ENCODE measurements around the gene ANKRD33. TPM values are rescaled to one million over a fixed set of nuclear protein-coding genes. Genes with fewer than 3 reads are reported as not detected.
A peak's percentile ranks its signal among the peaks of the same experiment; 100 is the strongest.

The ANKRD33 gene
- total RNA-seq, 6 experiments from 2014 or later, result not detected

GRCh38 chr12:51934080-51934479 lies 46.2 kb downstream of the ANKRD33 start:
- Mint-ChIP-seq H3K4me1 (ENCODE audit: low read depth) (no peaks in the 10 kb centered on the region), H3K4me3 (no peak overlapping the region), H3K9me3 (no peaks in the 10 kb centered on the region), H3K27ac (no peak overlapping the region), H3K27me3 (ENCODE audit: insufficient read depth) (peaks cover 15% of the 10 kb centered on the region), H3K36me3 (ENCODE audit: low read depth) (no peaks in the 10 kb centered on the region)
- TF ChIP-seq CTCF (IDR thresholded peaks at IDR 0.05), result no peak
- no peak for DNase-seq

- no peaks in the 10 kb centered on the region for H3K36me3 Mint-ChIP-seq (ENCODE audit: low read depth)
- H3K4me1 Mint-ChIP-seq (ENCODE audit: low read depth), result peaks cover 14% of the 10 kb centered on the region
- no peak for DNase-seq
Observed at GRCh38 chr12:51937926-51938325, 50.0 kb downstream of the ANKRD33 start.

GRCh38 chr12:51938726-51939125 lies 50.8 kb downstream of the ANKRD33 start:
- no peak for TF ChIP-seq CTCF (IDR thresholded peaks at IDR 0.05)
- peaks cover 5% of the 10 kb centered on the region for H3K9me3 Mint-ChIP-seq

More at GRCh38 chr12:51937926-51938325, 50.0 kb downstream of the ANKRD33 start:
- H3K9me3 Mint-ChIP-seq, result no peaks in the 10 kb centered on the region
- H3K27ac Mint-ChIP-seq, result no peak overlapping the region
- H3K27me3 Mint-ChIP-seq (ENCODE audit: insufficient read depth), result peaks cover 23% of the 10 kb centered on the region
- no peak overlapping the region for H3K4me3 Mint-ChIP-seq
- no peak for TF ChIP-seq CTCF (IDR thresholded peaks at IDR 0.05)

GRCh38 chr12:51941011-51941581 lies 53.2 kb downstream of the ANKRD33 start:
- H3K27me3 Mint-ChIP-seq (ENCODE audit: insufficient read depth), result peaks cover 13% of the 10 kb centered on the region
- peaks cover 14% of the 10 kb centered on the region for H3K4me1 Mint-ChIP-seq (ENCODE audit: low read depth)
- no peak overlapping the region for H3K4me3 Mint-ChIP-seq
- TF ChIP-seq CTCF (IDR thresholded peaks at IDR 0.05), result no peak
- H3K27ac Mint-ChIP-seq, result no peak overlapping the region
- H3K36me3 Mint-ChIP-seq (ENCODE audit: low read depth), result peaks cover 16% of the 10 kb centered on the region
- H3K9me3 Mint-ChIP-seq, result peaks cover 22% of the 10 kb centered on the region
- peak; percentile 16 for DNase-seq

More at GRCh38 chr12:51938726-51939125, 50.8 kb downstream of the ANKRD33 start:
- H3K27ac Mint-ChIP-seq, result no peak overlapping the region
- DNase-seq, result no peak
- peaks cover 23% of the 10 kb centered on the region for H3K27me3 Mint-ChIP-seq (ENCODE audit: insufficient read depth)
- H3K4me3 Mint-ChIP-seq, result no peak overlapping the region
- peaks cover 14% of the 10 kb centered on the region for H3K4me1 Mint-ChIP-seq (ENCODE audit: low read depth)
- no peaks in the 10 kb centered on the region; the same call in 1 of the 2 replicates for H3K36me3 Mint-ChIP-seq (ENCODE audit: low read depth)

Other genes starting within 250 kb of the ANKRD33 start
- gene FIGNL2, start 39.4 kb upstream of the ANKRD33 start, total RNA-seq (2021; fragmentation: NEBNext Ultra II Directional; extraction: Animal tissue kit (Norgen Biotek cat#: 25700)), result not detected
- 10 to 100 TPM in 3 of 6 experiments, 1 to 10 TPM in 3; 5.4 to 13.5 (median 10.0) TPM for gene ACVRL1, start 19.4 kb downstream of the ANKRD33 start, total RNA-seq (2021; fragmentation: NEBNext Ultra II Directional; extraction: Animal tissue kit (Norgen Biotek cat#: 25700))
- gene ACVR1B, start 63.6 kb downstream of the ANKRD33 start, total RNA-seq (2021; fragmentation: NEBNext Ultra II Directional; extraction: Animal tissue kit (Norgen Biotek cat#: 25700)), result 10 to 100 TPM; 13.1 to 15.2 (median 14.0) TPM
- under 1 TPM; 0.24 to 1.00 (median 0.69) TPM for gene TAMALIN, start 118.8 kb downstream of the ANKRD33 start, total RNA-seq (2021; fragmentation: NEBNext Ultra II Directional; extraction: Animal tissue kit (Norgen Biotek cat#: 25700))
- 10 to 100 TPM; 10.3 to 46.6 (median 43.6) TPM for gene NR4A1, start 163.3 kb downstream of the ANKRD33 start, total RNA-seq (2021; fragmentation: NEBNext Ultra II Directional; extraction: Animal tissue kit (Norgen Biotek cat#: 25700))
- 10 to 100 TPM; 62.1 to 73.6 (median 66.6) TPM for gene ATG101, start 181.9 kb downstream of the ANKRD33 start, total RNA-seq (2021; fragmentation: NEBNext Ultra II Directional; extraction: Animal tissue kit (Norgen Biotek cat#: 25700))
- gene SMIM41, start 191.6 kb downstream of the ANKRD33 start, total RNA-seq (2021; fragmentation: NEBNext Ultra II Directional; extraction: Animal tissue kit (Norgen Biotek cat#: 25700)), result not detected

Data from HFFc6 (cell line).